ENCODE results near the gene PCNT.
"Not testable (repeated sequence)": the region's sequence is repeated elsewhere in the genome, so short reads cannot be mapped to it uniquely, and the experiment has no call there.

The PCNT gene

GRCh38 chr21:46459356-46460112 lies 135.6 kb downstream of the PCNT start:
- no peak for TF ChIP-seq FOXA1 (IDR thresholded peaks at IDR 0.05)
- TF ChIP-seq NFRKB (IDR thresholded peaks at IDR 0.05): no peak
- no peak for TF ChIP-seq HDGF (IDR thresholded peaks at IDR 0.05; ENCODE audit: borderline replicate concordance)
- TF ChIP-seq FOXM1 (IDR thresholded peaks at IDR 0.05; ENCODE audit: borderline replicate concordance): no peak
- no peak for TF ChIP-seq CTBP1 (IDR thresholded peaks at IDR 0.05; ENCODE audit: borderline replicate concordance)
- TF ChIP-seq TARDBP (IDR thresholded peaks at IDR 0.05): no peak
- TF ChIP-seq FOXK2 (IDR thresholded peaks at IDR 0.05): no peak
- TF ChIP-seq ZNF384 (IDR thresholded peaks at IDR 0.05): no peak
- TF ChIP-seq PKNOX1 (IDR thresholded peaks at IDR 0.05): no peak
- ChIA-PET POLR2A (interaction anchor here (0.8 kb wide), 2 partner anchors 9 to 176 kb away, joined by 5 to 6 read pairs; partner anchors contain the start of gene PRMT2), CTCF (no interaction called here)
- no peak for DNase-seq (ENCODE audit: extremely low spot score)

- TF ChIP-seq NFRKB (IDR thresholded peaks at IDR 0.05) (no peak), TARDBP (IDR thresholded peaks at IDR 0.05) (no peak), SP1 (IDR thresholded peaks at IDR 0.05) (no peak), LEF1 (IDR thresholded peaks at IDR 0.05; ENCODE audit: borderline replicate concordance) (no peak), ARNT (IDR thresholded peaks at IDR 0.05) (no peak), FOXA1 (IDR thresholded peaks at IDR 0.05) (no peak), FOXK2 (IDR thresholded peaks at IDR 0.05) (no peak), ELF4 (IDR thresholded peaks at IDR 0.05) (no peak), CTBP1 (IDR thresholded peaks at IDR 0.05; ENCODE audit: borderline replicate concordance) (no peak), SUZ12 (IDR thresholded peaks at IDR 0.05) (no peak), PKNOX1 (IDR thresholded peaks at IDR 0.05) (no peak), FOXM1 (IDR thresholded peaks at IDR 0.05; ENCODE audit: borderline replicate concordance) (no peak), L3MBTL2 (conservative IDR thresholded peaks at IDR 0.05) (no peak), HDGF (IDR thresholded peaks at IDR 0.05; ENCODE audit: borderline replicate concordance) (no peak), ZNF384 (IDR thresholded peaks at IDR 0.05) (no peak), BHLHE40 (IDR thresholded peaks at IDR 0.05; ENCODE audit: borderline replicate concordance) (no peak)
- POLR2A ChIA-PET: no interaction called here
- no peak for DNase-seq (ENCODE audit: extremely low spot score)
- CTCF ChIA-PET: no interaction called here
These were observed 138.0 kb downstream of the PCNT start for GRCh38 chr21:46461909-46462308.

GRCh38 chr21:46465153-46465552 lies 141.2 kb downstream of the PCNT start:
- POLR2A ChIA-PET; DNase-seq (ENCODE audit: extremely low spot score); CTCF ChIA-PET: not testable (repeated sequence)

- no peak for DNase-seq (ENCODE audit: extremely low spot score)
- CTCF ChIA-PET: no interaction called here
- POLR2A ChIA-PET: no interaction called here
- TF ChIP-seq NFRKB (IDR thresholded peaks at IDR 0.05) (no peak), HDGF (IDR thresholded peaks at IDR 0.05; ENCODE audit: borderline replicate concordance) (no peak), PKNOX1 (IDR thresholded peaks at IDR 0.05) (no peak), ZNF384 (IDR thresholded peaks at IDR 0.05) (no peak), SP1 (IDR thresholded peaks at IDR 0.05) (no peak), TARDBP (IDR thresholded peaks at IDR 0.05) (no peak), FOXM1 (IDR thresholded peaks at IDR 0.05; ENCODE audit: borderline replicate concordance) (no peak), ARNT (IDR thresholded peaks at IDR 0.05) (no peak)
These were observed 141.7 kb downstream of the PCNT start for GRCh38 chr21:46465651-46466050.

- CTCF ChIA-PET: no interaction called here
- POLR2A ChIA-PET: interaction anchor here (1.7 kb wide), 1 partner anchor 9 kb away, joined by 6 read pairs; no protein-coding TSS in a partner anchor
These were observed 144.3 kb downstream of the PCNT start for GRCh38 chr21:46468108-46468774.

GRCh38 chr21:46469275-46469674 lies 145.3 kb downstream of the PCNT start:
- no peak for DNase-seq (ENCODE audit: extremely low spot score)
- no peak for TF ChIP-seq L3MBTL2 (conservative IDR thresholded peaks at IDR 0.05)
- TF ChIP-seq NFRKB (IDR thresholded peaks at IDR 0.05): no peak
- no peak for TF ChIP-seq ELF4 (IDR thresholded peaks at IDR 0.05)
- TF ChIP-seq ARNT (IDR thresholded peaks at IDR 0.05): no peak
- no peak for TF ChIP-seq ZNF384 (IDR thresholded peaks at IDR 0.05)
- TF ChIP-seq LEF1 (IDR thresholded peaks at IDR 0.05; ENCODE audit: borderline replicate concordance): no peak
- TF ChIP-seq BHLHE40 (IDR thresholded peaks at IDR 0.05; ENCODE audit: borderline replicate concordance): no peak
- ChIA-PET POLR2A (interaction anchor here (0.7 to 1.7 kb wide), 3 partner anchors 10 to 165 kb away, joined by 3 to 6 read pairs (median 4); no protein-coding TSS in a partner anchor), CTCF (no interaction called here)

More at GRCh38 chr21:46468108-46468774, 144.3 kb downstream of the PCNT start:
- no peak for TF ChIP-seq BHLHE40 (IDR thresholded peaks at IDR 0.05; ENCODE audit: borderline replicate concordance)
- no peak for TF ChIP-seq L3MBTL2 (conservative IDR thresholded peaks at IDR 0.05)
- TF ChIP-seq SUZ12 (IDR thresholded peaks at IDR 0.05): no peak
- no peak for TF ChIP-seq FOXA1 (IDR thresholded peaks at IDR 0.05)
- no peak for DNase-seq (ENCODE audit: extremely low spot score)
